Testis (tissue), 3 donors: ENCODE measurements around the gene CUX1. TPM values are rescaled to one million over a fixed set of nuclear protein-coding genes. Genes with fewer than 3 reads are reported as not detected.
"Not testable (repeated sequence)": the region's sequence is repeated elsewhere in the genome, so short reads cannot be mapped to it uniquely, and the experiment has no call there.

ENCODE experiments used
- DNase-seq: peaks from one replicate; pipeline ENCODE4 v3.0.0-alpha.2; 2019
- H3K27ac ChIP-seq, 2 donors: fragments of 200-600 bp; sonication (generic); one replicate each; pipeline ENCODE4 v1.5.1; 2019
- H3K27me3 ChIP-seq: fragments of 200-600 bp; sonication (generic); one replicate; pipeline ENCODE4 v1.5.1; 2019
- H3K36me3 ChIP-seq: fragments of 200-600 bp; sonication (generic); one replicate; pipeline ENCODE4 v1.5.1; 2017; ENCODE audit warnings: low read depth; ENCODE audit errors: missing control alignments
- H3K4me1 ChIP-seq: fragments of 200-600 bp; sonication (generic); one replicate; pipeline ENCODE4 v1.5.1; 2019
- H3K4me3 ChIP-seq, 2 donors: fragments of 200-600 bp; sonication (generic); one replicate each; pipeline ENCODE4 v1.5.1; 2017 to 2019
- H3K9me3 ChIP-seq: fragments of 200-600 bp; sonication (generic); one replicate; pipeline ENCODE4 v1.5.1; 2017
- CTCF ChIP-seq, 3 experiments: fragments of 450-650 bp in 2 of 3; fragments of 200-600 bp in 1 of 3; sonication (generic) in 1 of 3; IDR thresholded peaks; one replicate each; pipeline ENCODE4 v1.5.1; 2016 to 2019; ENCODE audit warnings: antibody characterized with exemption in 3 of 3, mild to moderate bottlenecking in 2 of 3, moderate library complexity in 1 of 3
- POLR2A ChIP-seq: fragments of 450-650 bp; IDR thresholded peaks from one replicate; pipeline ENCODE4 v1.6.1; 2017; ENCODE audit warnings: antibody characterized with exemption, mild to moderate bottlenecking, moderate library complexity
- WGBS, 2 donors: methylation state at CpG; one replicate each; pipeline ENCODE4 v1.1.5; 2018; 5-methylcytosine and 5-hydroxymethylcytosine counted together
- intact Hi-C: fragments of 100-400 bp; cut with DNase I; formaldehyde crosslinking; loops from one replicate; pipeline ENCODE4 v1.15.1; 2023; ENCODE audit warnings: low total_unique reads
- polyA plus RNA-seq: library from polyadenylated mRNA; stranded (reverse); fragments of 350-450 nt; fragmentation: Illumina TruSeq; extraction: RNeasy Lipid Tissue Mini Kit (QIAGEN cat#74804); gene quantifications from one replicate; pipeline ENCODE4 v1.2.3, GENCODE V29; 2014; ENCODE audit warnings: low read depth, low replicate concordance; ENCODE audit not compliant: insufficient read depth
- total RNA-seq, 2 donors: library from RNA; depleted of rRNA; stranded (reverse); fragments of >200 nt; gene quantifications; one replicate each; pipeline ENCODE4 v1.2.3, GENCODE V29; 2016

Gene CUX1
- total and polyA plus RNA-seq, 3 donors from 2014 or later, result 30.8 to 46.3 (median 43.1) TPM

- no peaks in the 10 kb centered on the region for H3K36me3 ChIP-seq
- no peaks in the 10 kb centered on the region for H3K9me3 ChIP-seq
- H3K27ac ChIP-seq, result no peak overlapping the region
- TF ChIP-seq CTCF (IDR thresholded peaks at IDR 0.05) (no peak), POLR2A (no peak)
- H3K27me3 ChIP-seq, result no peaks in the 10 kb centered on the region
- H3K4me1 ChIP-seq, result no peaks in the 10 kb centered on the region
- no peak overlapping the region for H3K4me3 ChIP-seq
- 73 to 78% methylated on average over 8 of the region's 8 CpGs for WGBS, 2 donors
- DNase-seq, result no peak
- intact Hi-C loops, result no loop called here
Observed at GRCh38 chr7:101820703-101821102, 3.3 kb downstream of the CUX1 start.

- H3K4me3 ChIP-seq, DNase-seq, H3K27me3 ChIP-seq, intact Hi-C loops, H3K9me3 ChIP-seq, H3K36me3 ChIP-seq, H3K4me1 ChIP-seq, H3K27ac ChIP-seq: not testable (repeated sequence)
- WGBS, 2 donors, result 89 to 96% methylated on average over 6 of the region's 6 CpGs
Observed at GRCh38 chr7:101822632-101823031, 5.2 kb downstream of the CUX1 start.

DNA sequence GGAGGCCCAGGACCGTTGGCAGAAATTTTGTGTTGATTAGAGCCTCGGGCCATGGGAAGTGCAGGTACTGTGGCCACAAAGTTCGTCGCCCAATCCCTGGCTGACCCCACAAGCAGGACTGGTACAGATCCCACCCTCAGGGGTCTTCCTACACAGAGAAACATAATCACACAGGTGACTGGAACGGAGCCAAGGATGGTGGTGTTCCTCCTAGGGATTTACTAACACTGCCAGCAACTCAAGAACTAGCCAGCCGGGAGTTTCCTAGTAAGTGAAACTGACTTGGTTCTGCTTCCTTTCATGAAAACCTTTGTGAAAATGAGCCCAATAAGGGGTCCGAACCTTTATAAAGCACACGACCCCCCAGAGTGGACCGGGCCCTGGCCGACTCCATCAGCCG, 5.7 kb downstream of the CUX1 start:
- no peak overlapping the region for H3K4me3 ChIP-seq
- no peak for DNase-seq
- WGBS, 2 donors, result 73 to 80% methylated on average over 8 to 11 of the region's 11 CpGs
- H3K27me3 ChIP-seq, result no peaks in the 10 kb centered on the region
- H3K4me1 ChIP-seq, result no peaks in the 10 kb centered on the region
- intact Hi-C loops, result no loop called here
- TF ChIP-seq POLR2A (no peak), CTCF (IDR thresholded peaks at IDR 0.05) (no peak)
- H3K27ac ChIP-seq, result no peak overlapping the region
- no peaks in the 10 kb centered on the region for H3K36me3 ChIP-seq
- H3K9me3 ChIP-seq, result no peaks in the 10 kb centered on the region

- H3K4me3 ChIP-seq, result no peak overlapping the region
- TF ChIP-seq CTCF (IDR thresholded peaks at IDR 0.05) (no peak), POLR2A (no peak)
- intact Hi-C loops, result no loop called here
- H3K36me3 ChIP-seq, result no peaks in the 10 kb centered on the region
- H3K27ac ChIP-seq, result no peak overlapping the region
- H3K27me3 ChIP-seq, result no peaks in the 10 kb centered on the region
- 85 to 86% methylated on average over 5 of the region's 5 CpGs for WGBS, 2 donors
- DNase-seq, result no peak
- H3K9me3 ChIP-seq, result no peaks in the 10 kb centered on the region
- no peaks in the 10 kb centered on the region for H3K4me1 ChIP-seq
Observed at GRCh38 chr7:101823596-101823995, 6.2 kb downstream of the CUX1 start.

- H3K27me3 ChIP-seq, result no peaks in the 10 kb centered on the region
- H3K27ac ChIP-seq, result no peak overlapping the region
- H3K36me3 ChIP-seq, result no peaks in the 10 kb centered on the region
- no peaks in the 10 kb centered on the region for H3K9me3 ChIP-seq
- intact Hi-C loops, result no loop called here
- H3K4me1 ChIP-seq, result no peaks in the 10 kb centered on the region
- 89 to 90% methylated on average over 8 of the region's 8 CpGs for WGBS, 2 donors
- no peak for DNase-seq
- TF ChIP-seq CTCF (IDR thresholded peaks at IDR 0.05), result no peak
- TF ChIP-seq POLR2A, result no peak
- H3K4me3 ChIP-seq, result no peak overlapping the region
Observed at GRCh38 chr7:101824440-101824839, 7.0 kb downstream of the CUX1 start.
